Chondrocyte (in vitro differentiated cells): Measurements from ENCODE around the gene LRRC23. TPM values are rescaled to one million over a fixed set of nuclear protein-coding genes. Genes with fewer than 3 reads are reported as not detected.

Experiments used
- DNase-seq: peaks from one replicate; pipeline ENCODE4 v3.0.0; 2021; ENCODE audit warnings: mixed read lengths, low spot score
- H3K27ac Mint-ChIP-seq: one replicate; pipeline ENCODE4 v1.8.0; 2021; ENCODE audit warnings: mild to moderate bottlenecking, moderate library complexity, mixed read lengths; ENCODE audit not compliant: unreplicated experiment
- H3K27me3 Mint-ChIP-seq: 2 replicates; pipeline ENCODE4 v1.8.0; 2021; ENCODE audit warnings: low read depth, mixed read lengths
- H3K36me3 Mint-ChIP-seq: 2 replicates; pipeline ENCODE4 v1.8.0; 2021; ENCODE audit warnings: low read depth, mixed read lengths
- H3K4me1 Mint-ChIP-seq: 2 replicates; pipeline ENCODE4 v1.8.0; 2021; ENCODE audit warnings: low read depth, mild to moderate bottlenecking, mixed read lengths
- H3K4me3 Mint-ChIP-seq: one replicate; pipeline ENCODE4 v1.8.0; 2021; ENCODE audit warnings: mild to moderate bottlenecking, moderate library complexity, mixed read lengths; ENCODE audit not compliant: unreplicated experiment
- H3K9me3 Mint-ChIP-seq: 2 replicates; pipeline ENCODE4 v1.8.0; 2021; ENCODE audit warnings: low read depth, mixed read lengths
- CTCF ChIP-seq: fragments of 200-600 bp; sonication (generic); IDR thresholded peaks from 2 replicates; pipeline ENCODE4 v1.5.0; 2021; ENCODE audit warnings: antibody characterized with exemption, mild to moderate bottlenecking, moderate library complexity
- microRNA-seq: library from miRNA; unstranded; fragments of <30 nt; microRNA quantifications from one replicate; pipeline ENCODE4 v1.2.0, GENCODE V29; 2020; ENCODE audit warnings: borderline number of aligned reads
- total RNA-seq: library from RNA; stranded (reverse); gene quantifications from 3 replicates; pipeline ENCODE4 v1.2.1, GENCODE V29; 2021

Gene LRRC23
- total RNA-seq, 1 donor from 2014 or later, result 6.3 TPM

- H3K27me3 Mint-ChIP-seq, result no peaks in the 10 kb centered on the region
- H3K36me3 Mint-ChIP-seq, result peaks cover 8% of the 10 kb centered on the region
- no peak for DNase-seq
- H3K27ac Mint-ChIP-seq, result peak overlapping the region; percentile 93
- TF ChIP-seq CTCF, result peak; percentile 6
- no peaks in the 10 kb centered on the region for H3K9me3 Mint-ChIP-seq
- H3K4me3 Mint-ChIP-seq, result peak overlapping the region; percentile 50
- peaks cover 15% of the 10 kb centered on the region for H3K4me1 Mint-ChIP-seq
Observed at GRCh38 chr12:6962285-6963015, 57.8 kb downstream of the LRRC23 start.

GRCh38 chr12:6963016-6963731, 58.6 kb downstream of the LRRC23 start:
- Mint-ChIP-seq H3K4me3 (no peak overlapping the region), H3K9me3 (no peaks in the 10 kb centered on the region), H3K4me1 (peaks cover 15% of the 10 kb centered on the region), H3K27ac (no peak overlapping the region), H3K36me3 (peaks cover 8% of the 10 kb centered on the region), H3K27me3 (no peaks in the 10 kb centered on the region)
- no peak for TF ChIP-seq CTCF
- DNase-seq, result no peak

Small RNA genes within 50 kb of the gene (microRNA-seq; reads per million reads assigned to microRNA genes)
- 4.4 reads per million for gene MIR141
- 83.6 reads per million, percentile 55 among the genes with 10 or more reads in this experiment for gene MIR200C

Other genes with a start within 250 kb of the LRRC23 start
- 32.9 to 38.5 TPM (median 37.5 TPM) in 3 replicates for gene ING4, start 241.7 kb upstream of the LRRC23 start, total RNA-seq
- 50.7 to 56.2 TPM (median 55.1 TPM) in 3 replicates for gene ZNF384, start 215.4 kb upstream of the LRRC23 start, total RNA-seq
- gene PIANP, start 204.0 kb upstream of the LRRC23 start, total RNA-seq, result 3.2 to 9.3 TPM (median 4.4 TPM) in 3 replicates
- gene COPS7A, start 180.8 kb upstream of the LRRC23 start, total RNA-seq, result 57.0 to 74.4 TPM (median 59.3 TPM) in 3 replicates
- gene MLF2, start 151.7 kb upstream of the LRRC23 start, total RNA-seq, result 161 to 172 TPM (median 163 TPM) in 3 replicates
- 413 to 493 TPM (median 463 TPM) in 3 replicates for gene PTMS, start 138.5 kb upstream of the LRRC23 start, total RNA-seq
- gene LAG3, start 132.3 kb upstream of the LRRC23 start, total RNA-seq, result 0.56 to 1.7 TPM (median 1.0 TPM) in 3 replicates
- 0.70 to 1.2 TPM (median 0.72 TPM) in 3 replicates for gene CD4, start 115.3 kb upstream of the LRRC23 start, total RNA-seq
- 3.2 to 4.6 TPM (median 4.2 TPM) in 3 replicates for gene GPR162, start 83.0 kb upstream of the LRRC23 start, total RNA-seq
- 109 to 116 TPM (median 114 TPM) in 3 replicates for gene P3H3, start 76.4 kb upstream of the LRRC23 start, total RNA-seq
- gene GNB3, start 63.9 kb upstream of the LRRC23 start, total RNA-seq, result 10.2 to 11.5 TPM (median 10.9 TPM) in 3 replicates
- 4.1 to 7.5 TPM (median 5.6 TPM) in 3 replicates for gene CDCA3, start 53.5 kb upstream of the LRRC23 start, total RNA-seq
- gene USP5, start 52.7 kb upstream of the LRRC23 start, total RNA-seq, result 103 to 147 TPM (median 106 TPM) in 3 replicates
- 430 to 562 TPM (median 551 TPM) in 3 replicates for gene TPI1, start 37.3 kb upstream of the LRRC23 start, total RNA-seq
- 7.6 to 11.8 TPM (median 7.9 TPM) in 3 replicates for gene SPSB2, start 31.5 kb upstream of the LRRC23 start, total RNA-seq
- 22.2 to 60.8 TPM (median 58.6 TPM) in 3 replicates for gene ENO2, start 9.8 kb downstream of the LRRC23 start, total RNA-seq
- gene ATN1, start 23.1 kb downstream of the LRRC23 start, total RNA-seq, result 103 to 110 TPM (median 106 TPM) in 3 replicates
- not detected in 3 replicates for gene RNU7-1, start 39.0 kb downstream of the LRRC23 start, total RNA-seq
- gene C12orf57, start 39.2 kb downstream of the LRRC23 start, total RNA-seq, result 230 to 244 TPM (median 233 TPM) in 3 replicates
- gene PTPN6, start 46.5 kb downstream of the LRRC23 start, total RNA-seq, result 0.51 to 0.65 TPM in 2 of 3 replicates, not detected in the other
- 129 to 135 TPM (median 129 TPM) in 3 replicates for gene PHB2, start 65.8 kb downstream of the LRRC23 start, total RNA-seq
- 25.0 to 35.1 TPM (median 26.5 TPM) in 3 replicates for gene EMG1, start 66.1 kb downstream of the LRRC23 start, total RNA-seq
- 18.8 to 22.1 TPM (median 19.4 TPM) in 3 replicates for gene LPCAT3, start 113.7 kb downstream of the LRRC23 start, total RNA-seq
- gene C1S, start 155.9 kb downstream of the LRRC23 start, total RNA-seq, result 20.8 to 24.2 TPM (median 22.8 TPM) in 3 replicates
- 19.7 to 21.9 TPM (median 19.8 TPM) in 3 replicates for gene C1R, start 187.6 kb downstream of the LRRC23 start, total RNA-seq
- 20.3 to 21.0 TPM (median 20.4 TPM) in 3 replicates for gene C1RL, start 204.4 kb downstream of the LRRC23 start, total RNA-seq
- not detected in 3 replicates for gene RBP5, start 224.1 kb downstream of the LRRC23 start, total RNA-seq
- gene CLSTN3, start 225.5 kb downstream of the LRRC23 start, total RNA-seq, result 15.5 to 19.9 TPM (median 18.2 TPM) in 3 replicates